IPS-15b (cell line): ENCODE measurements around the gene TTLL11.

Experiments
- H3K27me3 ChIP-seq: one replicate; pipeline ENCODE4 v1.6.1; 2013; ENCODE audit warnings: low read length; ENCODE audit not compliant: control insufficient read depth, insufficient read depth
- H3K36me3 ChIP-seq: one replicate; pipeline ENCODE4 v1.6.1; 2013; ENCODE audit warnings: low read length; ENCODE audit not compliant: control insufficient read depth, insufficient read depth
- H3K4me1 ChIP-seq: one replicate; pipeline ENCODE4 v1.6.1; 2013; ENCODE audit warnings: mild to moderate bottlenecking, low read length; ENCODE audit not compliant: control insufficient read depth, insufficient read depth
- H3K4me3 ChIP-seq: one replicate; pipeline ENCODE4 v1.5.1; 2013; ENCODE audit warnings: low read depth, low read length
- H3K9ac ChIP-seq: one replicate; pipeline ENCODE4 v1.6.1; 2013; ENCODE audit warnings: low read depth, mild to moderate bottlenecking, low read length
- H3K9me3 ChIP-seq: one replicate; pipeline ENCODE4 v1.6.1; 2013; ENCODE audit warnings: mild to moderate bottlenecking, low read length; ENCODE audit not compliant: control insufficient read depth, insufficient read depth

TTLL11 gene

DNA sequence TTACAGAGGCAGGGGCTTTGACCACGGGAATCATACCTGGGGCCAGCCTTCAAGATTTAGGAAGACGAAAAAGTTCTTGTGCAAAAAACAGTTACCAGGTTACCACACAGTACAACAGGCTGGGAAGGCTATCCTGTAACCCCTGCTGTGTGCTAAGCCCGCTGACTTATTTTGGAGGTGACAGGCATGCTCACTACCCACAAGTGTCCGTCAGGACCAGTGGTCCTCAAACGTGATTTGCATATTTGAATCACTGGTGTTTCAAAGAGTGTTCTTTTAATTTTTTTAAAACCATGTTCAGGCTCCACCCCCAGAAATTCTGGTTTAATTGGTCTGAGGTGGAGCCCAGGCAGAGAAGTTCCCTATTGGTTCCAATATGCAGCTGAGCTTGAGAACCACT, 146.6 kb downstream of the TTLL11 start:
- Histone ChIP-seq H3K4me3 (no peak overlapping the region), H3K27me3 (peaks cover 2% of the 10 kb centered on the region), H3K9me3 (no peaks in the 10 kb centered on the region), H3K9ac (no peak overlapping the region), H3K36me3 (no peaks in the 10 kb centered on the region), H3K4me1 (peaks cover 13% of the 10 kb centered on the region)

- Histone ChIP-seq H3K27me3 (peaks cover 2% of the 10 kb centered on the region), H3K4me1 (peaks cover 13% of the 10 kb centered on the region), H3K4me3 (no peak overlapping the region), H3K9me3 (no peaks in the 10 kb centered on the region), H3K36me3 (no peaks in the 10 kb centered on the region), H3K9ac (no peak overlapping the region)
These were observed 147.3 kb downstream of the TTLL11 start for GRCh38 chr9:121945849-121946248.

- peaks cover 13% of the 10 kb centered on the region for H3K4me1 ChIP-seq
- H3K9ac ChIP-seq: no peak overlapping the region
- no peaks in the 10 kb centered on the region for H3K9me3 ChIP-seq
- no peak overlapping the region for H3K4me3 ChIP-seq
- H3K36me3 ChIP-seq: no peaks in the 10 kb centered on the region
- peaks cover 2% of the 10 kb centered on the region for H3K27me3 ChIP-seq
These were observed 147.8 kb downstream of the TTLL11 start for GRCh38 chr9:121945281-121945680.

DNA sequence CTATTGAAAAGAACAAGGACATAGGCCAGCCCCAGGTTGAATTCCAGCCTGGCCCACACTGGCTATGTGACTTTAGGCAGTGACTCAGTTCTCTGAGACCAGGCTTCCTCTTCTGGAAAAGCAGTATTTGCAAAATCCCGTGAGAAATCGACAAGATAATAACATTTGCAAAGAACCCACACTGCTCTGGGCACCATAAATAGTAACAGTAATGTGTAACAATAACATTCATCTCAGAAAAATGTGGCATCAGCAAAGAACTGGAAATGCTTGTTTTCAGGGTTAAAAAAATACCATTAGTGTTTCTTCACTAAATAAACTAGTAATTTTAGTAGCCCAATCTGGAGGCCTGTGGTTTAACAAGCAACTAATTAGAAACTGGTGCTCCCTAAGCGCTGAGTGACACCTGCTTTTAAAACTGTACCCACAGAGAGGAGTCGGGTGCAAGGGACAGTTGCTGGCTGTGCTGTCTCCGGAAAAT, 148.4 kb downstream of the TTLL11 start:
- peaks cover 16% of the 10 kb centered on the region for H3K4me1 ChIP-seq
- no peaks in the 10 kb centered on the region for H3K36me3 ChIP-seq
- H3K9me3 ChIP-seq: no peaks in the 10 kb centered on the region
- H3K9ac ChIP-seq: no peak overlapping the region
- H3K27me3 ChIP-seq: peaks cover 2% of the 10 kb centered on the region
- no peak overlapping the region for H3K4me3 ChIP-seq

GRCh38 chr9:121943463-121943862, 149.6 kb downstream of the TTLL11 start:
- no peaks in the 10 kb centered on the region for H3K36me3 ChIP-seq
- H3K9ac ChIP-seq: no peak overlapping the region
- peaks cover 17% of the 10 kb centered on the region for H3K4me1 ChIP-seq
- H3K4me3 ChIP-seq: no peak overlapping the region
- H3K27me3 ChIP-seq: peaks cover 2% of the 10 kb centered on the region
- H3K9me3 ChIP-seq: no peaks in the 10 kb centered on the region

DNA sequence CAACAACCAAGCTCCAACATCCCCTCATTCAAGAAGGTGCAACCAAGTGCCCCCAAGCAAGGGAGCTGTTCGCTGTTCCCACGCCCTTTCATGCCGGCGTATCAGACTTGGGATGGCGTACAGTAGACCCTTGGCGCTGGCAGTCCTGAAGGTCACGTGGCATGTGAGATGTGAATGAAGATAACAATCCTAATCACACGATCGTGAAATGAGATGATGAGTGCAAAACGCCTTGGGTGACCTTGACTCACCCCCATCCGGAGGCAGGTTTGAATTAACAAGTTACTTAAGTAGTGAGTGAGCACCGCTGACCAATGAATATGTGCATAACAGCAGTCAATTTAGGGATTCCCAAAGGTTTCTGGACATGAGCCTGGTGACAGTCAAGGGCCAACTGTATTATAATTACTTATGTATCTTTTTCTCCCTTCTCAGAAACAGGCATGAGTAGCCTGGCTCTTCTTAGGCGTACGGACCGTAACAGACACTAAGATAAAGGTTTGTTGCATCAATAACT, 150.2 kb downstream of the TTLL11 start:
- no peak overlapping the region for H3K4me3 ChIP-seq

GRCh38 chr9:121942313-121942712, 150.8 kb downstream of the TTLL11 start:
- Histone ChIP-seq H3K9me3 (no peaks in the 10 kb centered on the region), H3K36me3 (no peaks in the 10 kb centered on the region), H3K27me3 (peaks cover 2% of the 10 kb centered on the region), H3K4me1 (peaks cover 14% of the 10 kb centered on the region), H3K4me3 (no peak overlapping the region), H3K9ac (no peak overlapping the region)

More for the DNA sequence above, 150.2 kb downstream of the TTLL11 start:
- Histone ChIP-seq H3K36me3 (no peaks in the 10 kb centered on the region), H3K4me1 (peaks cover 16% of the 10 kb centered on the region), H3K27me3 (peaks cover 2% of the 10 kb centered on the region), H3K9me3 (no peaks in the 10 kb centered on the region), H3K9ac (no peak overlapping the region)

GRCh38 chr9:121939643-121940042, 153.5 kb downstream of the TTLL11 start:
- Histone ChIP-seq H3K36me3 (no peaks in the 10 kb centered on the region), H3K9ac (no peak overlapping the region), H3K4me3 (no peak overlapping the region), H3K4me1 (peaks cover 10% of the 10 kb centered on the region), H3K9me3 (no peaks in the 10 kb centered on the region), H3K27me3 (peaks cover 2% of the 10 kb centered on the region)

DNA sequence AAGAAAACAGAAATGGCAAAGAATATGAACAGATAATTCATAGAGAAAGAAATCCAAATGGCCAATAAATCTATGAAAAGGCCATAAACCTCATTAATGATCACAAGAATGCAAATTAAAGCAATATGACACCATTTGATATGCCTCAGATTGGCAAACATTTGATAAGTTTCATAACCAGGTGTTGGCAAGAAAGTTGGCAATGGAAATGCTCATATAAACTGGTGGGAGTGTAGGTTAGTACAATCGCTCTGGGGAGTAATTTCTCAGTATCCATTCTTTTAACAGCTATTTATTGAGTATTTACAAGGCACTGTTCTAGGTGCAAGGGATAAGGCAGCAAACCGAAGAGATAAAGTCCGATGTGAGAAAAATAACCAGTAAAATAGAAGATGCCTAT, 154.5 kb downstream of the TTLL11 start:
- Histone ChIP-seq H3K36me3 (no peaks in the 10 kb centered on the region), H3K4me1 (peaks cover 10% of the 10 kb centered on the region), H3K4me3 (no peak overlapping the region), H3K9ac (no peak overlapping the region), H3K9me3 (no peaks in the 10 kb centered on the region), H3K27me3 (peaks cover 2% of the 10 kb centered on the region)

GRCh38 chr9:121937240-121937639, 155.9 kb downstream of the TTLL11 start:
- Histone ChIP-seq H3K9ac (no peak overlapping the region), H3K4me3 (no peak overlapping the region), H3K27me3 (peaks cover 2% of the 10 kb centered on the region), H3K9me3 (no peaks in the 10 kb centered on the region), H3K36me3 (no peaks in the 10 kb centered on the region), H3K4me1 (peaks cover 7% of the 10 kb centered on the region)

DNA sequence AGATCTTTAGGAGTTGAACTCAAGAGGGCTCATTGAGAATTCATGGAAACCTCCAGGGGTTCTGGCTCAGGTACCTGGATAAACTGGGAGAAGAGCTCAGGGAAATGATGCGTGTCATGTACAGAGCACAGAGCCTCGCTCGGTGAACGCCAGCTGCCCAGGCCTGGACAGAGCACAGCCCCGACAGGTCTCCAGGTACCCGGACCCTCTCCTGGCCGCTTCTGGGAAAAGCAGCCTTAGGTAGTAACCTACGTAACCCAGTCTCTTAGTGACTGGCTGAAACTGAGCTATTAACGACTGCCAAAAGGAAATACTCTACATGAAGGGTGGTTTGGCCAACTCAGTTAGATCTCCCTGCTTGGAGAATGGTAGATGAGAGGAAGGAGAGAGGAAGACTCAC, 157.4 kb downstream of the TTLL11 start:
- Histone ChIP-seq H3K36me3 (no peaks in the 10 kb centered on the region), H3K9ac (no peak overlapping the region), H3K9me3 (no peaks in the 10 kb centered on the region), H3K27me3 (no peaks in the 10 kb centered on the region), H3K4me3 (no peak overlapping the region), H3K4me1 (peaks cover 7% of the 10 kb centered on the region)

GRCh38 chr9:121930956-121931355, 162.2 kb downstream of the TTLL11 start:
- H3K27me3 ChIP-seq: no peaks in the 10 kb centered on the region
- no peaks in the 10 kb centered on the region for H3K9me3 ChIP-seq
- H3K36me3 ChIP-seq: no peaks in the 10 kb centered on the region
- H3K4me1 ChIP-seq: no peaks in the 10 kb centered on the region
- H3K9ac ChIP-seq: no peak overlapping the region
- H3K4me3 ChIP-seq: no peak overlapping the region
